GM21737 (cell line): ENCODE results near the gene LUC7L.
"Not testable (repeated sequence)": the region's sequence is repeated elsewhere in the genome, so short reads cannot be mapped to it uniquely, and the experiment has no call there.

ENCODE experiments used
- ATAC-seq: cut with Tn5 transposase; IDR thresholded peaks from one replicate; pipeline ENCODE4 v1.9.1; 2021; ENCODE audit warnings: mild to moderate bottlenecking, moderate library complexity; ENCODE audit not compliant: unreplicated experiment

Gene LUC7L

GRCh38 chr16:230949-231348 is 1.7 kb upstream of the LUC7L start:
- no peak for ATAC-seq

GRCh38 chr16:230351-230750 is 1.1 kb upstream of the LUC7L start:
- ATAC-seq = not testable (repeated sequence)

GRCh38 chr16:229731-230281 is 557 bp upstream of the LUC7L start:
- no peak for ATAC-seq

- no peak for ATAC-seq
Measured at GRCh38 chr16:228151-228851, 948 bp downstream of the LUC7L start.

- no peak for ATAC-seq
Measured at GRCh38 chr16:220021-220420, 9.2 kb downstream of the LUC7L start.

- ATAC-seq = no peak
Measured at GRCh38 chr16:212999-213398, 16.2 kb downstream of the LUC7L start.

GRCh38 chr16:211631-212180 is 17.5 kb downstream of the LUC7L start:
- ATAC-seq = not testable (repeated sequence)

- ATAC-seq = not testable (repeated sequence)
Measured at GRCh38 chr16:209359-209758, 19.9 kb downstream of the LUC7L start.

- not testable (repeated sequence) for ATAC-seq
Measured at GRCh38 chr16:204046-204445, 25.2 kb downstream of the LUC7L start.

GRCh38 chr16:203246-203645 is 26.0 kb downstream of the LUC7L start:
- ATAC-seq = no peak

- ATAC-seq = no peak
Measured at GRCh38 chr16:200388-200787, 28.9 kb downstream of the LUC7L start.

- ATAC-seq = no peak
Measured at GRCh38 chr16:194516-194915, 34.7 kb downstream of the LUC7L start.

- no peak for ATAC-seq
Measured at GRCh38 chr16:193441-193840, 35.8 kb downstream of the LUC7L start.

- ATAC-seq = no peak
Measured at GRCh38 chr16:192686-193085, 36.6 kb downstream of the LUC7L start.

- no peak for ATAC-seq
Measured at GRCh38 chr16:191831-192230, 37.4 kb downstream of the LUC7L start.

GRCh38 chr16:189604-190186 is 39.6 kb downstream of the LUC7L start:
- no peak for ATAC-seq

GRCh38 chr16:188674-189073 is 40.6 kb downstream of the LUC7L start:
- no peak for ATAC-seq

- no peak for ATAC-seq
Measured at GRCh38 chr16:187330-187729, 41.9 kb downstream of the LUC7L start.

- no peak for ATAC-seq
Measured at GRCh38 chr16:185691-186090, 43.6 kb downstream of the LUC7L start.

- ATAC-seq = no peak
Measured at GRCh38 chr16:185213-185612, 44.0 kb downstream of the LUC7L start.

GRCh38 chr16:183005-183404 is 46.2 kb downstream of the LUC7L start:
- no peak for ATAC-seq

GRCh38 chr16:181565-182021 is 47.7 kb downstream of the LUC7L start:
- no peak for ATAC-seq
